ENCODE measurements around the gene PKIG. TPM values are rescaled to one million over a fixed set of nuclear protein-coding genes. Genes with fewer than 3 reads are reported as not detected.
A peak's percentile ranks its signal among the peaks of the same experiment; 100 is the strongest.

The PKIG gene
- total RNA-seq, 1 experiment from 2014 or later, result 64.9 TPM

- BruUV-seq (replicated peaks), result no TSS peak
- Histone ChIP-seq H3K4me3 (ENCODE audit: low read depth, low read length, poor library complexity, severe bottlenecking) (no peak overlapping the region), H3K27ac (ENCODE audit: low read depth, low read length, poor library complexity, severe bottlenecking) (peak overlapping the region; percentile 67), H3K27me3 (replicated peaks; ENCODE audit: insufficient read depth, low read depth, low read length, poor library complexity) (no peaks in the 10 kb centered on the region), H3K4me1 (ENCODE audit: insufficient read depth, low read length, poor library complexity, severe bottlenecking) (peaks cover 50% of the 10 kb centered on the region), H3K9me3 (ENCODE audit: low read depth, low read length, poor library complexity, severe bottlenecking) (no peaks in the 10 kb centered on the region), H3K36me3 (ENCODE audit: insufficient read depth, low read length, poor library complexity, severe bottlenecking) (peaks cover under 1% of the 10 kb centered on the region)
- ChIA-PET CTCF (no interaction called here), POLR2A (ENCODE audit: low non-redundant PET) (no interaction called here)
- intact Hi-C loops (cut with micrococcal nuclease; ENCODE audit: unreplicated experiment), result no loop called here
- no peak for TF ChIP-seq EZH2 (IDR thresholded peaks at IDR 0.05; ENCODE audit: borderline replicate concordance, low read depth, low read length, poor library complexity, severe bottlenecking)
- TF ChIP-seq, protein P1, sequence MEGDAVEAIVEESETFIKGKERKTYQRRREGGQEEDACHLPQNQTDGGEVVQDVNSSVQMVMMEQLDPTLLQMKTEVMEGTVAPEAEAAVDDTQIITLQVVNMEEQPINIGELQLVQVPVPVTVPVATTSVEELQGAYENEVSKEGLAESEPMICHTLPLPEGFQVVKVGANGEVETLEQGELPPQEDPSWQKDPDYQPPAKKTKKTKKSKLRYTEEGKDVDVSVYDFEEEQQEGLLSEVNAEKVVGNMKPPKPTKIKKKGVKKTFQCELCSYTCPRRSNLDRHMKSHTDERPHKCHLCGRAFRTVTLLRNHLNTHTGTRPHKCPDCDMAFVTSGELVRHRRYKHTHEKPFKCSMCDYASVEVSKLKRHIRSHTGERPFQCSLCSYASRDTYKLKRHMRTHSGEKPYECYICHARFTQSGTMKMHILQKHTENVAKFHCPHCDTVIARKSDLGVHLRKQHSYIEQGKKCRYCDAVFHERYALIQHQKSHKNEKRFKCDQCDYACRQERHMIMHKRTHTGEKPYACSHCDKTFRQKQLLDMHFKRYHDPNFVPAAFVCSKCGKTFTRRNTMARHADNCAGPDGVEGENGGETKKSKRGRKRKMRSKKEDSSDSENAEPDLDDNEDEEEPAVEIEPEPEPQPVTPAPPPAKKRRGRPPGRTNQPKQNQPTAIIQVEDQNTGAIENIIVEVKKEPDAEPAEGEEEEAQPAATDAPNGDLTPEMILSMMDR (conservative IDR thresholded peaks at IDR 0.05; ENCODE audit: low read depth, low read length), result no peak
- peak; percentile 62 for DNase-seq (ENCODE audit: low spot score)
These were observed 63.8 kb downstream of the PKIG start for GRCh38 chr20:44646023-44646640.

- POLR2A ChIA-PET (ENCODE audit: low non-redundant PET), result no interaction called here
- intact Hi-C loops (cut with micrococcal nuclease; ENCODE audit: unreplicated experiment), result no loop called here
- H3K36me3 ChIP-seq (ENCODE audit: insufficient read depth, low read length, poor library complexity, severe bottlenecking), result no peaks in the 10 kb centered on the region
- H3K27ac ChIP-seq (ENCODE audit: low read depth, low read length, poor library complexity, severe bottlenecking), result peak overlapping the region; percentile 67
- no peak overlapping the region for H3K4me3 ChIP-seq (ENCODE audit: low read depth, low read length, poor library complexity, severe bottlenecking)
- no TSS peak for BruUV-seq (replicated peaks)
- no peaks in the 10 kb centered on the region for H3K27me3 ChIP-seq (replicated peaks; ENCODE audit: insufficient read depth, low read depth, low read length, poor library complexity)
- peaks cover 51% of the 10 kb centered on the region for H3K4me1 ChIP-seq (ENCODE audit: insufficient read depth, low read length, poor library complexity, severe bottlenecking)
- CTCF ChIA-PET, result no interaction called here
- TF ChIP-seq EZH2 (IDR thresholded peaks at IDR 0.05; ENCODE audit: borderline replicate concordance, low read depth, low read length, poor library complexity, severe bottlenecking), result no peak
- TF ChIP-seq, protein P1 (conservative IDR thresholded peaks at IDR 0.05; ENCODE audit: low read depth, low read length), result no peak
- no peak for DNase-seq (ENCODE audit: low spot score)
- H3K9me3 ChIP-seq (ENCODE audit: low read depth, low read length, poor library complexity, severe bottlenecking), result no peaks in the 10 kb centered on the region
These were observed 64.4 kb downstream of the PKIG start for GRCh38 chr20:44646641-44647274.

DNA sequence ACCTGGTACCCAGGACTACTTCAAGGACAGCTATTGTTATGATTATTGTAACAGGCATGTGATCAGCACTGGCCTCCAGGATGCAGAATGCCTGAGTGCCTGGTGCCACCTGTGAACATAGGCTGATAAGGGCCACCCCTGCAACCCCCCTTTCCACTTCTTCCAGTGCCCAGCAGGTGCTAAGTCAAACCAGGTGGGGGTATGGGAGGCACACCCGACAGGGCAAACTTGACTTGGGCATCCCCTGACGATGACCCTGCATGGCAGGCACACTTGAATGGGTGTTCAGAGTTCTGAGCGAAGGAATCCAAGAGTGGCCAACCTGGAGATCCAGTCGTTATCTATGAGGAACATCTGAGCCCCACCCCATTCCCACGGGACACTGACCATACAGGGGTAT, 65.7 kb downstream of the PKIG start:
- intact Hi-C loops (cut with micrococcal nuclease; ENCODE audit: unreplicated experiment), result no loop called here
- no peak for DNase-seq (ENCODE audit: low spot score)
- Histone ChIP-seq H3K27me3 (replicated peaks; ENCODE audit: insufficient read depth, low read depth, low read length, poor library complexity) (no peaks in the 10 kb centered on the region), H3K27ac (ENCODE audit: low read depth, low read length, poor library complexity, severe bottlenecking) (no peak overlapping the region), H3K36me3 (ENCODE audit: insufficient read depth, low read length, poor library complexity, severe bottlenecking) (no peaks in the 10 kb centered on the region), H3K4me3 (ENCODE audit: low read depth, low read length, poor library complexity, severe bottlenecking) (no peak overlapping the region), H3K4me1 (ENCODE audit: insufficient read depth, low read length, poor library complexity, severe bottlenecking) (peaks cover 42% of the 10 kb centered on the region), H3K9me3 (ENCODE audit: low read depth, low read length, poor library complexity, severe bottlenecking) (no peaks in the 10 kb centered on the region)
- no peak for TF ChIP-seq EZH2 (IDR thresholded peaks at IDR 0.05; ENCODE audit: borderline replicate concordance, low read depth, low read length, poor library complexity, severe bottlenecking)
- TF ChIP-seq, protein P1 (conservative IDR thresholded peaks at IDR 0.05; ENCODE audit: low read depth, low read length), result no peak
- BruUV-seq (replicated peaks), result no TSS peak
- ChIA-PET CTCF (no interaction called here), POLR2A (ENCODE audit: low non-redundant PET) (no interaction called here)

All from A673 (cell line).